Mesothelial cell of epicardium (in vitro differentiated cells): Measurements from ENCODE around the gene TMEM232. TPM values are rescaled to one million over a fixed set of nuclear protein-coding genes. Genes with fewer than 3 reads are reported as not detected.

Experiments used
- DNase-seq, 2 experiments: peaks; one replicate each; pipeline ENCODE4 v3.0.0; 2021; ENCODE audit warnings: low spot score in 2 of 2; ENCODE audit not compliant: unreplicated experiment in 2 of 2
- H3K27ac Mint-ChIP-seq: 2 replicates; pipeline ENCODE4 v1.8.0; 2021; ENCODE audit warnings: mixed read lengths
- H3K27me3 Mint-ChIP-seq: 2 replicates; pipeline ENCODE4 v1.8.0; 2021; ENCODE audit warnings: low read depth, mixed read lengths
- H3K36me3 Mint-ChIP-seq: 2 replicates; pipeline ENCODE4 v1.8.0; 2021; ENCODE audit warnings: mixed read lengths
- H3K4me1 Mint-ChIP-seq: 2 replicates; pipeline ENCODE4 v1.8.0; 2021; ENCODE audit warnings: mixed read lengths
- H3K4me3 Mint-ChIP-seq: 2 replicates; pipeline ENCODE4 v1.8.0; 2021; ENCODE audit warnings: mild to moderate bottlenecking, moderate library complexity, mixed read lengths
- H3K9me3 Mint-ChIP-seq: 2 replicates; pipeline ENCODE4 v1.8.0; 2021; ENCODE audit warnings: mixed read lengths
- CTCF ChIP-seq: fragments of 200-600 bp; sonication (generic); IDR thresholded peaks from one replicate; pipeline ENCODE4 v1.5.0; 2021; ENCODE audit warnings: antibody characterized with exemption; ENCODE audit not compliant: unreplicated experiment
- total RNA-seq: library from RNA; stranded (reverse); gene quantifications from 3 replicates; pipeline ENCODE4 v1.2.1, GENCODE V29; 2021

TMEM232 gene
- total RNA-seq, 1 donor from 2014 or later, result 6.5 TPM

- H3K27ac Mint-ChIP-seq, result no peak overlapping the region
- no peaks in the 10 kb centered on the region for H3K27me3 Mint-ChIP-seq
- peaks cover 12% of the 10 kb centered on the region for H3K9me3 Mint-ChIP-seq
- TF ChIP-seq CTCF, result no peak
- H3K4me3 Mint-ChIP-seq, result no peak overlapping the region
- H3K4me1 Mint-ChIP-seq, result peaks cover 14% of the 10 kb centered on the region
- DNase-seq, result no peak
- H3K36me3 Mint-ChIP-seq, result peaks cover 5% of the 10 kb centered on the region
Measured at GRCh38 chr5:110612794-110613247, 113.7 kb downstream of the TMEM232 start.

- no peak for DNase-seq
- Mint-ChIP-seq H3K36me3 (peaks cover 2% of the 10 kb centered on the region), H3K9me3 (peaks cover 9% of the 10 kb centered on the region), H3K27me3 (no peaks in the 10 kb centered on the region), H3K27ac (no peak overlapping the region), H3K4me1 (peaks cover 14% of the 10 kb centered on the region), H3K4me3 (no peak overlapping the region)
- TF ChIP-seq CTCF, result no peak
Measured at GRCh38 chr5:110611817-110612216, 114.7 kb downstream of the TMEM232 start.

GRCh38 chr5:110594866-110595265, 131.6 kb downstream of the TMEM232 start:
- Mint-ChIP-seq H3K4me3 (no peak overlapping the region), H3K27me3 (no peaks in the 10 kb centered on the region), H3K36me3 (peaks cover 2% of the 10 kb centered on the region), H3K9me3 (peaks cover 27% of the 10 kb centered on the region), H3K4me1 (no peaks in the 10 kb centered on the region), H3K27ac (no peak overlapping the region)
- no peak for DNase-seq
- TF ChIP-seq CTCF, result no peak

GRCh38 chr5:110590187-110590586, 136.3 kb downstream of the TMEM232 start:
- no peak for DNase-seq
- Mint-ChIP-seq H3K4me3 (no peak overlapping the region), H3K9me3 (peaks cover 9% of the 10 kb centered on the region), H3K27me3 (no peaks in the 10 kb centered on the region), H3K36me3 (no peaks in the 10 kb centered on the region), H3K4me1 (peaks cover 7% of the 10 kb centered on the region), H3K27ac (no peak overlapping the region)
- peak; percentile 54 for TF ChIP-seq CTCF

- Mint-ChIP-seq H3K36me3 (no peaks in the 10 kb centered on the region), H3K4me3 (no peak overlapping the region), H3K4me1 (peaks cover 7% of the 10 kb centered on the region), H3K9me3 (peaks cover 3% of the 10 kb centered on the region), H3K27me3 (no peaks in the 10 kb centered on the region), H3K27ac (no peak overlapping the region)
- DNase-seq, result no peak
- TF ChIP-seq CTCF, result no peak
Measured at GRCh38 chr5:110588286-110588980, 138.0 kb downstream of the TMEM232 start.

GRCh38 chr5:110580625-110581024, 145.8 kb downstream of the TMEM232 start:
- DNase-seq, result no peak
- TF ChIP-seq CTCF, result no peak
- Mint-ChIP-seq H3K27ac (no peak overlapping the region), H3K36me3 (peaks cover 3% of the 10 kb centered on the region), H3K27me3 (no peaks in the 10 kb centered on the region), H3K4me1 (no peaks in the 10 kb centered on the region), H3K4me3 (no peak overlapping the region), H3K9me3 (peaks cover 29% of the 10 kb centered on the region)
